Measurements from ENCODE around the gene PRSS57. TPM values are rescaled to one million over a fixed set of nuclear protein-coding genes. Genes with fewer than 3 reads are reported as not detected.
"Not testable (repeated sequence)": the region's sequence is repeated elsewhere in the genome, so short reads cannot be mapped to it uniquely, and the experiment has no call there.

PRSS57 gene
- total RNA-seq, 1 donor: not detected

- TF ChIP-seq CTCF (IDR thresholded peaks at IDR 0.05; ENCODE audit: extremely low read depth, low read depth, low read length): no peak
- H3K4me2 ChIP-seq (ENCODE audit: insufficient read depth, low read length): no peak overlapping the region
Observed at GRCh38 chr19:731000-731399, 35.7 kb upstream of the PRSS57 start.

DNA sequence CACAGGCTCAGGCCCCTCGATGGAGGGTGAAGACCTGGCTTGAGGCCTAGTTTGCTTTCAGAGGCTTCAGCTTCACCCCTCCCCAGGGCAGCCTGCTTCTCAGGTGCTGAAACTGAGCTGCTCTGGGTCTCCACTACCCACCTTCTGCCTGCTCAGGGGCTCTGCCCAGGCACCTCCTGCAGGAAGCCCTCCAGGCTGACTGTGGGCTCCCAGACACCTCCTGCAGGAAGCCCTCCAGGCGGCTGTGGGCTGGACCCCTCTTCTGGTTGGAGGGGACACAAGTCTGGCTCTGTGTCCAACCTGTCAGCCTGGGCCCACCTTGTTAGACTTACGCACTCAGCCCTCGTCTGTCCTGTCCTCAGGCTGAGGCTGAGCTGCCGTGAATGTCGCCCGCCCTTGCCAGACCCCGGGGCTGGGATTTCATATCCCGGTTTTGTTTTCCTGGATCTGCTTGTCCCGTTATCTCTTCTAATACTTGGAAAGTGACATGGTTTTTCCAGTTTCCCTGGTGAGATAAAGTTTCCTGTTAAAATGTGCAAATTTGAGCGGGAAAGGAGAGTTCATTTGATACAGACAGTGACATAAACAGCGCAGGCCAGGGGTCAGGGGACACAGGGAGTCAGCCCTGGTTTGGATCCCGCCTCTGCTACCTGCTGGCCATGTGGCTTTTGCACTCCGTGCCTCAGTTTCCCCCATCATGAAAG is 34.9 kb upstream of the PRSS57 start:
- no peaks in the 10 kb centered on the region for H3K4me1 ChIP-seq (ENCODE audit: insufficient read depth, low read length)

More at GRCh38 chr19:731000-731399, 35.7 kb upstream of the PRSS57 start:
- Histone ChIP-seq H3K79me2 (ENCODE audit: insufficient read depth, low read length) (no peaks in the 10 kb centered on the region), H3K4me3 (ENCODE audit: insufficient read depth, low read length) (no peak overlapping the region), H3K4me1 (ENCODE audit: insufficient read depth, low read length) (no peaks in the 10 kb centered on the region), H3K27ac (ENCODE audit: low read depth, low read length) (no peak overlapping the region), H3K36me3 (ENCODE audit: insufficient read depth, low read length) (no peaks in the 10 kb centered on the region), H4K20me1 (ENCODE audit: insufficient read depth, low read length) (no peaks in the 10 kb centered on the region), H3K9me3 (ENCODE audit: low read depth, low read length) (no peaks in the 10 kb centered on the region), H3K27me3 (ENCODE audit: insufficient read depth, low read length) (no peaks in the 10 kb centered on the region), H2AFZ (ENCODE audit: low read length) (no peak overlapping the region)
- DNase-seq (ENCODE audit: insufficient read length, low spot score, missing footprints): no peak

DNA sequence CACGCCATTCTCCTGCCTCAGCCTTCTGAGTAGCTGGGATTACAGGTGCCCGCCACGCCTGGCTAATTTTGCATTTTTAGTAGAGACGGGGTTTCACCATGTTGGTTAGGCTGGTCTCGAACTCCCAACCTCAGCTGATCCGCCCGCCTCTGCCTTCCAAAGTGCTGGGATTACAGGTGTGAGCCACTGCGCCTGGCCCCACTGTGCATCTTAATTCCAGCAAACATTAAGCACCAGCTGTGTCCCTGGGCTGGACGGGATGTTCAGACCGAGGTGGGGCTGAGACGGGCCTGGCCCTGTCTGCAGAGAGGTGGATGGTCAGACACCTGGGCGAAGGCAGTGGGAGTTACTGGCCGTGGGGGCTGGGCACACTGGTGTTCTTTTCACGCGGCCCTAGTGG is 34.3 kb upstream of the PRSS57 start:
- H3K9me3 ChIP-seq (ENCODE audit: low read depth, low read length); DNase-seq (ENCODE audit: insufficient read length, low spot score, missing footprints); H3K27me3 ChIP-seq (ENCODE audit: insufficient read depth, low read length); H3K4me1 ChIP-seq (ENCODE audit: insufficient read depth, low read length); H3K79me2 ChIP-seq (ENCODE audit: insufficient read depth, low read length); H3K36me3 ChIP-seq (ENCODE audit: insufficient read depth, low read length); H3K27ac ChIP-seq (ENCODE audit: low read depth, low read length); H3K4me2 ChIP-seq (ENCODE audit: insufficient read depth, low read length); H2AFZ ChIP-seq (ENCODE audit: low read length); H4K20me1 ChIP-seq (ENCODE audit: insufficient read depth, low read length); H3K4me3 ChIP-seq (ENCODE audit: insufficient read depth, low read length): not testable (repeated sequence)

More for the DNA sequence above, 34.9 kb upstream of the PRSS57 start:
- H3K27me3 ChIP-seq (ENCODE audit: insufficient read depth, low read length): no peaks in the 10 kb centered on the region
- H3K79me2 ChIP-seq (ENCODE audit: insufficient read depth, low read length): no peaks in the 10 kb centered on the region
- no peak overlapping the region for H3K4me2 ChIP-seq (ENCODE audit: insufficient read depth, low read length)
- H2AFZ ChIP-seq (ENCODE audit: low read length): no peak overlapping the region
- no peaks in the 10 kb centered on the region for H3K36me3 ChIP-seq (ENCODE audit: insufficient read depth, low read length)
- no peak overlapping the region for H3K4me3 ChIP-seq (ENCODE audit: insufficient read depth, low read length)
- TF ChIP-seq CTCF (IDR thresholded peaks at IDR 0.05; ENCODE audit: extremely low read depth, low read depth, low read length): no peak
- H4K20me1 ChIP-seq (ENCODE audit: insufficient read depth, low read length): no peaks in the 10 kb centered on the region
- H3K9me3 ChIP-seq (ENCODE audit: low read depth, low read length): no peaks in the 10 kb centered on the region
- DNase-seq (ENCODE audit: insufficient read length, low spot score, missing footprints): no peak
- H3K27ac ChIP-seq (ENCODE audit: low read depth, low read length): no peak overlapping the region

GRCh38 chr19:728011-728410 is 32.8 kb upstream of the PRSS57 start:
- Histone ChIP-seq H3K4me2 (ENCODE audit: insufficient read depth, low read length) (no peak overlapping the region), H3K4me1 (ENCODE audit: insufficient read depth, low read length) (no peaks in the 10 kb centered on the region), H3K27me3 (ENCODE audit: insufficient read depth, low read length) (no peaks in the 10 kb centered on the region), H3K9me3 (ENCODE audit: low read depth, low read length) (no peaks in the 10 kb centered on the region), H3K27ac (ENCODE audit: low read depth, low read length) (no peak overlapping the region), H4K20me1 (ENCODE audit: insufficient read depth, low read length) (no peaks in the 10 kb centered on the region), H3K36me3 (ENCODE audit: insufficient read depth, low read length) (no peaks in the 10 kb centered on the region), H3K4me3 (ENCODE audit: insufficient read depth, low read length) (no peak overlapping the region), H2AFZ (ENCODE audit: low read length) (no peak overlapping the region), H3K79me2 (ENCODE audit: insufficient read depth, low read length) (no peaks in the 10 kb centered on the region)
- no peak for TF ChIP-seq CTCF (IDR thresholded peaks at IDR 0.05; ENCODE audit: extremely low read depth, low read depth, low read length)
- no peak for DNase-seq (ENCODE audit: insufficient read length, low spot score, missing footprints)
